HAP-1 (cell line): Measurements from ENCODE around the gene SMIM27.
"Not testable (repeated sequence)": the region's sequence is repeated elsewhere in the genome, so short reads cannot be mapped to it uniquely, and the experiment has no call there.

Source experiments
- DNase-seq, 2 experiments: peaks; one replicate each; pipeline ENCODE4 v3.0.0-alpha.2; 2016 to 2020; ENCODE audit warnings: low spot score in 2 of 2
- H3K27me3 ChIP-seq: fragments of 250-450 bp; sonication (Bioruptor Pico); 2 replicates; pipeline ENCODE4 v1.5.1; 2020; ENCODE audit warnings: low read depth, mild to moderate bottlenecking, moderate library complexity
- H3K36me3 ChIP-seq: fragments of 250-450 bp; sonication (Bioruptor Pico); replicated peaks from 2 replicates; pipeline ENCODE4 v1.5.1; 2020; ENCODE audit warnings: mild to moderate bottlenecking
- H3K4me1 ChIP-seq: fragments of 250-450 bp; sonication (Bioruptor Pico); 2 replicates; pipeline ENCODE4 v1.5.1; 2020; ENCODE audit warnings: mild to moderate bottlenecking
- H3K4me3 ChIP-seq: fragments of 250-450 bp; sonication (Bioruptor Pico); 2 replicates; pipeline ENCODE4 v1.5.1; 2020; ENCODE audit warnings: mild to moderate bottlenecking, moderate library complexity
- H3K9me3 ChIP-seq: fragments of 250-450 bp; sonication (Bioruptor Pico); 2 replicates; pipeline ENCODE4 v1.5.1; 2020; ENCODE audit warnings: mild to moderate bottlenecking, moderate library complexity
- in situ Hi-C: fragments of 300-500 bp; cut with MboI; formaldehyde crosslinking; loops from 3 replicates; pipeline ENCODE4 v1.14.3; 2020; ENCODE audit warnings: low sequenced_read_pairs, inconsistent platforms, mixed read lengths

Gene SMIM27

GRCh38 chr9:32590898-32591297 lies 38.8 kb downstream of the SMIM27 start:
- in situ Hi-C loops, result no loop called here

GRCh38 chr9:32596096-32596865 lies 44.2 kb downstream of the SMIM27 start:
- no peaks in the 10 kb centered on the region for H3K9me3 ChIP-seq
- in situ Hi-C loops, result no loop called here

More at GRCh38 chr9:32590898-32591297, 38.8 kb downstream of the SMIM27 start:
- H3K4me1 ChIP-seq, result no peaks in the 10 kb centered on the region
- no peaks in the 10 kb centered on the region for H3K36me3 ChIP-seq
- H3K9me3 ChIP-seq, result no peaks in the 10 kb centered on the region; the same call in 1 of the 2 replicates
- no peak overlapping the region for H3K4me3 ChIP-seq
- no peak for DNase-seq
- 0 out of 2 replicates have a peak, but pooled peaks cover 3% of the 10 kb centered on the region for H3K27me3 ChIP-seq

GRCh38 chr9:32596936-32597335 lies 44.8 kb downstream of the SMIM27 start:
- DNase-seq, result no peak
- Histone ChIP-seq H3K36me3 (no peaks in the 10 kb centered on the region), H3K27me3 (0 out of 2 replicates have a peak, but pooled peaks cover 6% of the 10 kb centered on the region), H3K4me3 (no peak overlapping the region), H3K9me3 (no peaks in the 10 kb centered on the region), H3K4me1 (no peaks in the 10 kb centered on the region)
- in situ Hi-C loops, result no loop called here

More at GRCh38 chr9:32596096-32596865, 44.2 kb downstream of the SMIM27 start:
- Histone ChIP-seq H3K27me3 (0 out of 2 replicates have a peak, but pooled peaks cover 3% of the 10 kb centered on the region), H3K4me3 (no peak overlapping the region), H3K4me1 (no peaks in the 10 kb centered on the region), H3K36me3 (no peaks in the 10 kb centered on the region)
- no peak for DNase-seq

GRCh38 chr9:32599021-32599420 lies 46.9 kb downstream of the SMIM27 start:
- H3K4me1 ChIP-seq, in situ Hi-C loops, H3K27me3 ChIP-seq, H3K36me3 ChIP-seq, H3K9me3 ChIP-seq, H3K4me3 ChIP-seq, DNase-seq: not testable (repeated sequence)
